Measurements from ENCODE around the gene CCSER2. TPM values are rescaled to one million over a fixed set of nuclear protein-coding genes. Genes with fewer than 3 reads are reported as not detected.
A peak's percentile ranks its signal among the peaks of the same experiment; 100 is the strongest.

CCSER2 gene
- total and polyA plus RNA-seq, 12 donors, result 8.3 to 63.9 (median 38.1) TPM

DNA sequence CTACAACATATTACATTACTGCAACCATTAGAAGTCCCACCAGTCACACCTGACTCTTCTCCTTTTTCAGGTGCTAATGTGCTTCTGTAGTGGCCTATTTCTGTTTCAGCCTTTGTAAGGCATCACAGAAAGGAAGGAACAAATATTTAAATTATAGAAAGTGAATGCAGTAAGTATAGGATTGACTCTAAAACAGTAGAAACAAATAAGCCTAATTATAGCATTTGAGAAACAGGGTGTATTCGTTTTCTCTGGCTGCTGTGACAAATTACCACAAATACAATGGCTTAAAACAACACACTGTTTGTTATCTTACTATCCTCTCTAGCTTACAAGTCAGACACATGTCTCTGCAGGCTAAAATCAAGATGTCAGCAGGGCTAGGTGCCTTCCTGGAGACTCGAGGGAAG lies 69.4 kb downstream of the CCSER2 start:
- peaks cover 4 to 14% of the 10 kb centered on the region in 2 donors for H3K4me1 ChIP-seq (replicated peaks in 1 of 2)
- H3K4me3 ChIP-seq, result no peak overlapping the region
- intact Hi-C loops (cut with DNase I), result no loop called here
- TF ChIP-seq, protein P1, sequence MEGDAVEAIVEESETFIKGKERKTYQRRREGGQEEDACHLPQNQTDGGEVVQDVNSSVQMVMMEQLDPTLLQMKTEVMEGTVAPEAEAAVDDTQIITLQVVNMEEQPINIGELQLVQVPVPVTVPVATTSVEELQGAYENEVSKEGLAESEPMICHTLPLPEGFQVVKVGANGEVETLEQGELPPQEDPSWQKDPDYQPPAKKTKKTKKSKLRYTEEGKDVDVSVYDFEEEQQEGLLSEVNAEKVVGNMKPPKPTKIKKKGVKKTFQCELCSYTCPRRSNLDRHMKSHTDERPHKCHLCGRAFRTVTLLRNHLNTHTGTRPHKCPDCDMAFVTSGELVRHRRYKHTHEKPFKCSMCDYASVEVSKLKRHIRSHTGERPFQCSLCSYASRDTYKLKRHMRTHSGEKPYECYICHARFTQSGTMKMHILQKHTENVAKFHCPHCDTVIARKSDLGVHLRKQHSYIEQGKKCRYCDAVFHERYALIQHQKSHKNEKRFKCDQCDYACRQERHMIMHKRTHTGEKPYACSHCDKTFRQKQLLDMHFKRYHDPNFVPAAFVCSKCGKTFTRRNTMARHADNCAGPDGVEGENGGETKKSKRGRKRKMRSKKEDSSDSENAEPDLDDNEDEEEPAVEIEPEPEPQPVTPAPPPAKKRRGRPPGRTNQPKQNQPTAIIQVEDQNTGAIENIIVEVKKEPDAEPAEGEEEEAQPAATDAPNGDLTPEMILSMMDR (IDR thresholded peaks at IDR 0.05), result no peak
- no peak for TF ChIP-seq POLR2A (IDR thresholded peaks at IDR 0.05)
- no peaks in the 10 kb centered on the region for H3K9me3 ChIP-seq (replicated peaks in 1 of 3)
- no peaks in the 10 kb centered on the region for H3K36me3 ChIP-seq (replicated peaks in 1 of 2)
- no peak for DNase-seq
- H3K27me3 ChIP-seq, result no peaks in the 10 kb centered on the region
- WGBS, 4 donors, result 40 to 63% (median 55%) methylated on average over 2 of the region's 2 CpGs
- peak overlapping the region in 2 of 5 donors; percentile 5 to 42 for H3K27ac ChIP-seq

DNA sequence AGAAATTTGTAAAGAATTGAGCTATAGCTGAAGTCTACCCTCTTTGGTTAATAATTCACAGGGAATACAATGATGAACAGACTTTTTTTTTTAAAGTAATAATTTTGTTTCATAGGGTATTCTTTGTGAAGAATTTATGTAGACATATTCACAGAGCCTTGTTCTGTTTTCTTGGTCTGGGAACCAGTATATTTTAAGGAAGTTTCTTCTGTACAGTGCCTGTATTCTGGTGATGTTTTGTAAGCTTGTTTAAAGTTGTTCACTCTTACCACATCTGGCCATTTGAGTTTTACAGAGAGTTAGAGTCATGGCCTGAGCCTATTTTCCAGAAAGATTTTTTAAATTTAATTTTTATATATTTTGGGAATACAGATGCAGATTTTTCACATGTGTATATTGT lies 70.3 kb downstream of the CCSER2 start:
- no peak overlapping the region for H3K4me3 ChIP-seq
- no peak for TF ChIP-seq POLR2A (IDR thresholded peaks at IDR 0.05)
- TF ChIP-seq, protein P1 (IDR thresholded peaks at IDR 0.05), result no peak
- H3K4me1 ChIP-seq (replicated peaks in 1 of 2), result peaks cover 4 to 14% of the 10 kb centered on the region in 2 donors
- no peaks in the 10 kb centered on the region for H3K36me3 ChIP-seq (replicated peaks in 1 of 2)
- no peaks in the 10 kb centered on the region for H3K9me3 ChIP-seq (replicated peaks in 1 of 3)
- H3K27me3 ChIP-seq, result no peaks in the 10 kb centered on the region
- H3K27ac ChIP-seq, result peak overlapping the region in 1 of 5 donors; percentile 5
- intact Hi-C loops (cut with DNase I), result no loop called here
- no peak for DNase-seq

DNA sequence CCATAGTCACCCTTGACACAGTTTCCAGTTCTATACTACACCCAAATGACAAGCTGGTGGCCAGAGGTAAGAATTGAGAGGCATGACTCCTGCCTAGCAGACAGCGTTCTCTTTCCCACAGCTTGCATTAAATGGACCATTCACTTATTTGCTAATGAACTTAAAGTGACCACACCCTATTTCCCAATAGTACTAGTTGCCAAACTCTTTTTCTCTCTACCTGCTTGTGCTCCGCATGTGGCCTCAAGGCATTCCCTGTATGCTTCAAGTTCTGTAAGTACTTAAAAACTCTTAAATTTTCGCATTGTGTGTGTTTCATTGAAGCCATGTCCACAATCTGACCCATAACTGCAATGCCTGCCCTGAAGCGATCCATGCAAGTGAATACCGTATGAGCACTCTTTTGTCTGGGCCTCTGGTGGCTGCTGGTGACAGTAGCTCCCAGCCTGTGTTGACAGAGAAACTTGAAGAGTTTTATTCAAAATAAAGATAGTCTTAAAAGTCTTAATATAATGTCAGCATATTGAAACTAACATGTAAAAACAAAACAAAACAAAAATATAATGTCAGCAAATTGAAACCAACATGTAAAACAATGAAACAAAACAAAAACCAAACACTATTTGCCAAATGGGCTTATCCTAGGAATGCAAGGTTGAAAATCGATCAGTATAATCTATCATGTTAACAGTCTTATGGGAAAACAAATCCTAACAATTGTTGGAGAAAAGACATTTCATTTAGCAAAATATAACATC lies 73.6 kb downstream of the CCSER2 start:
- no peak overlapping the region for H3K4me3 ChIP-seq
- intact Hi-C loops (cut with DNase I), result no loop called here
- WGBS, 4 donors, result 82 to 88% (median 85%) methylated on average over 6 of the region's 6 CpGs

DNA sequence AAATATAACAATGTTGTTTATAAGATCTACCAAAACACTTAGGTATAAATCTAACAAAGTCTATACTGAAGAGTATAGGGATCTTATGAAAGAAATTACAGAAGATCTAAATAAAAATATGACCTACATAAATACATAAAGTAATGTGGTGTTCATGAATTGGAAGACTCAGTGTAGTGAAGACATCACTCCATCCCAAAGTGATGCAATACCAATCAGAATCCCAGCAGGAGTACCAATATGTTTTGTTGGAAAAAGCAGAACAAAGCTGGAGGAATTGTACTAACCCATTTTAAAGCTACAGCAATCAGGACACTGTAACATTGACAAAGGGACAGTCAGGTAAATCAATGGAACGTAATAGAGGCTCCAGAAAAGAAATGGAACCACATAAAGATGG lies 76.4 kb downstream of the CCSER2 start:
- H3K27me3 ChIP-seq, result no peaks in the 10 kb centered on the region
- no peaks in the 10 kb centered on the region for H3K36me3 ChIP-seq (replicated peaks in 1 of 2)
- H3K4me3 ChIP-seq, result no peak overlapping the region
- TF ChIP-seq, protein P1 (IDR thresholded peaks at IDR 0.05), result no peak
- TF ChIP-seq POLR2A (IDR thresholded peaks at IDR 0.05), result no peak
- H3K4me1 ChIP-seq (replicated peaks in 1 of 2), result no peaks in the 10 kb centered on the region
- no peak overlapping the region for H3K27ac ChIP-seq
- intact Hi-C loops (cut with DNase I), result no loop called here
- DNase-seq, result no peak
- H3K9me3 ChIP-seq (replicated peaks in 1 of 3), result no peaks in the 10 kb centered on the region
- WGBS, 4 donors, result 94 to 100% (median 97%) methylated on average over 1 of the region's 1 CpG

More for the DNA sequence above, 73.6 kb downstream of the CCSER2 start:
- no peaks in the 10 kb centered on the region for H3K27me3 ChIP-seq
- H3K27ac ChIP-seq, result no peak overlapping the region
- TF ChIP-seq POLR2A (IDR thresholded peaks at IDR 0.05), result no peak
- TF ChIP-seq, protein P1 (IDR thresholded peaks at IDR 0.05), result no peak
- DNase-seq, result no peak
- H3K4me1 ChIP-seq (replicated peaks in 1 of 2), result peaks cover 4 to 14% of the 10 kb centered on the region in 2 donors
- no peaks in the 10 kb centered on the region for H3K9me3 ChIP-seq (replicated peaks in 1 of 3)
- no peaks in the 10 kb centered on the region for H3K36me3 ChIP-seq (replicated peaks in 1 of 2)

Measured in adrenal gland (tissue), 12 donors.